ENCODE results near the gene RTRAF. TPM values are rescaled to one million over a fixed set of nuclear protein-coding genes. Genes with fewer than 3 reads are reported as not detected.

Gene RTRAF
- total RNA-seq, 1 experiment from 2014 or later: 189 TPM

DNA sequence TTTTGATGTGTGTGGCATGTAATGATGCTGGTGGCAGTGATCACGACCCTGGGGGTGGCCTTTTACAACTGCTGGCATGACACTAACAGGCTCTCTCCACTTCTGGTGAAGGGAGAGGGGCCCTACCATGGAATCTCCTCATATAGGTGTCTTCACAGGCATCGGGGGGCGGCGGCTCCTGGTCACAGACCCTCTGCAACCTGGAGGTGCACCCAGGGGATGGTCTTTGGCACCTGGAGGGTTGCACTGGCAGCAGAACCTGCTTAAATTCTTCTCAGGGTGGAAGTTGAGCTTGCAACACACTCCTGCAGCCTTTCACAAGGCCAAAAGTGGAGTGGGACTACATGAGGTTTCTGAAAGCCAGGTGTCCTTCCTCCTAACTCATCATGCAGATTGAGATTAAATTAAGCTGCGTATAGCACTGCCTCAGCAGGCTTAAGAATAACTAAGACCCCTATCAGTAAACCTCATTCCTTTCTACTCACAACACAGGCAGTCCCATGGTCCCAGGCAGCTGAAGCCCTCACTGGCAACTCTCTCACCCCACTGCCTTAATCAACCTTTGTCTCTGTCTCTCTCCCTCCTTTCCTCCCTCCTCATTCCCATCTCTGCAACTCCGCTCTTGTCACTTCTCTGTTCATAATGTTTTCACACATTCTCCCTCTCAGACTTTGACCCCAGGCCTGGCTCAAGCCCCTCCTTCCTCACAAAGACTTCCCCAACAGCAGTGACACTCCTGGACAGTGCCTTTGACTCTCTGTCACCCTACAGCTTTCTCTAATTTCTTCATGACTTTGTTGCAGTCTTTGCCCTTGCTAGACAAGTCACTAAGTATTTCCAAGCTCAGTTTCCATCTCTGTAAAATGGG lies 60.6 kb downstream of the RTRAF start:
- no peak for DNase-seq (ENCODE audit: low read depth)

DNA sequence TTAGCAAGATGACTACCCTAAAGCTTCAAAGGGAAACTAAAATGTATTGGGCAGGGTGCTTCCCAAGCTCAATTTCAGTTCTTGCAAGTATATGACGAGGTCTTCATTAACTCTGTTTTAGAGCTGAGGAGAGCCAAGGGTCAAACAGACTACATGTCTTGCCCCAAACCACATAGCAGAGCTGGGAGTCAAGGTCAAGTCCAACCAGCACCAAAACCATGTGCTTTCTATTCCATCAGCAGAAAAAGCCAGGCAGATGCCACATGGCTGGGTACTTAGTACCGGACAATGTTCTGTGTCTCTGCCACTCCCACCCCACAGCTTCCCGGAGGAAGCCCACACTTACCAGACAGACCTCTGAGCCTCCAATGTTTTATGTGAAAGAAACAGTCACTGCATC lies 61.9 kb downstream of the RTRAF start:
- peak; percentile 16 for DNase-seq (ENCODE audit: low read depth)

DNA sequence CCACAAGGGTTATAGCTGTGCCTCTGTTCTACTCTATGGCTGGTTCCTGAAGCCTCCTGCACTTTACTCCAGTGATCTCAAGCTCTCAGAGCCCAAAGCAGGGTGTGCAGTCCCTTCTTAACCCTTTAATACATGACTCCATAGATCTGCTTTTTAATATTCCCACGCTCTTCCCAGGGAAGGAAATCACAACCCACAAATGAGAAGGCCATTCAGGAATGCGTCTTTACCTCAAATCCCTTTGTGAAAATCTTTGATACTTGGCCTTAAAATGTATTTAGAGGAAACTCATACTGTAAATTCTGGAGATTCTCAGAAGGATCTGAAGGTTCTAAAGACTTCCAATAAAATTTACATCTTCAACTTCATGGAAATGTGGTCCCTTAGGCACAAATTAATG lies 62.5 kb downstream of the RTRAF start:
- DNase-seq (ENCODE audit: low read depth): peak; percentile 78

DNA sequence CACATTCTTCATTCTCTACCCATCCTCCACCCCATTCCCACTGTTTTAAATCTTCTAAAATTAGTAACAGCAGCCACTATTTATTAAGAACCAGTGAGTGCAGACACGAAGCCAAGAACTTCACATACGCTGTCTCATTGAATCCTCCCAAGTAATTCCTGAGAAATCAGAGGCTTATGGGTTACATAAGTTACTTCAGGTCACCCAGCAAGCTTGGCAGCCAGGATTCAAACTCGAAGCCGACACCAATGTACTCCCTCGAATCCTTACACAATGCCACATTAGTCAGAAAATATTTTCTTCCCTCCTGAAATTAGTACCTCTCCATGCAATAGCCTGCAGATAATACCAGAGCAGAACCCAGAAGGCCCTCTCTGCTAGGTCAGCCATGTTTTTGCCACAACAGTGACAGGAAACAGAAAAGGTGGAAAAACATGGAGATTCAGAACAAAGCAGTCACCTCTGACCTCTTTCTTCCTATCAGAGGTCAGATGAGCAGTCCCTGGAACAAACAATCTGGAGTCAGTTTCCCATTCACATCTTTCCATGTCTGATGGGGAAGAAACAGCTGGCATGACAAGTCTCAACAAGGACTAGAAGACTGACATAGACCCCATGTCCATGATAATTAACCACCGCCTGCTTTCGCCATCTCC lies 63.1 kb downstream of the RTRAF start:
- peak; percentile 64 for DNase-seq (ENCODE audit: low read depth)

DNA sequence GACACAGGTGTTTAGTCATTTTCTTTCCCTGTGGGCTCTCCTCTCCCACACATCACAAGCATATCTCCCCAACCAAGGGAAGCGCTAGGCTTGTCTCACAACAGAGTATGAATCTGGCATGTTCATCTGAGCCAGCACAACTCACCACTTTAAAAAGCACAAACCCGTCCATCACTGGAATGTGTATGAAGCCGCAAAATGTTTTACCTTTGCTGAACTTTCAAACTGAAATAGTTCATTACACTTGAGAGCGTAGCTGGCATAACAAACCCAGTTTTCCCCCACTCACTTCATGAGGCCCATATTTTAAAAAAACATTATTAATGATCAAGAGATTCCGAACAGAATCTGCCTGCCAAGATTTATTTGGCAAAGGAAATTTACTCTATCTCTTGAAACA lies 63.7 kb downstream of the RTRAF start:
- DNase-seq (ENCODE audit: low read depth): no peak

DNA sequence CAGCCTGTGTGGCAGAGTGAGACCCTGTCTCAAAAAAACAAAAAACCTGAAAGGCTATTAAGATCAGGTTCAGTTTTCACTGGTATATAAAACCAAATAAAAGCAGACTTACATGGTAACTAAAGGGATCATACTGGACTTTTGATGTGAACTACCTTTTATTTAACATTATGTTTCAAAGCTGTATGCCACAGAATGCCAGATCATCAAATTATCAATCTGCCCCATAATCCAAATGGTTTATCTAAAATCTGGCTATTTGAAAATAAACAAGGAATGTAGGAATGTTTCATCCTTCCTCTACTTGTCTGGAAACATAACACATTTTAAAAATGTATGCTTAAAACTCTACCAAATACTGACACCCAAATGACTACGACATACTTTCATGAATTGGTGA lies 65.3 kb downstream of the RTRAF start:
- no peak for DNase-seq (ENCODE audit: low read depth)

DNA sequence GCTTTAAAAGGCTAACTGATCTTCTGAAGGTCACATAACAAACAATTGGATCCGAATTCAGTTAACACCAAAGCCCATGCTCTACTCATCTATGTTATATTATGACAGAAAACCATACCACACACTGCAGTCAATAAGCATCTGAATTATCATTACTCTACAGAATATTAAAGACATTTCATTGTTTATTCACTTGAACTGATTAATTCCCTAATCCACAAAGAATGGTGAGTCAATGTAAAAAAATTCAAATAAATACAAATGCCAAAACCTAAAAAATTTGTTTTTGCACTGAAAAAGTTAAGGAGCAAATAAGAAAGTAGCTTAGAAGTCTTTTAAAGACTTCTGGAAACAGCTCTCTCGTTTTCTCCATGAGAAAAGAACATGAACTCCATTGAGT lies 65.8 kb downstream of the RTRAF start:
- no peak for DNase-seq (ENCODE audit: low read depth)

DNA sequence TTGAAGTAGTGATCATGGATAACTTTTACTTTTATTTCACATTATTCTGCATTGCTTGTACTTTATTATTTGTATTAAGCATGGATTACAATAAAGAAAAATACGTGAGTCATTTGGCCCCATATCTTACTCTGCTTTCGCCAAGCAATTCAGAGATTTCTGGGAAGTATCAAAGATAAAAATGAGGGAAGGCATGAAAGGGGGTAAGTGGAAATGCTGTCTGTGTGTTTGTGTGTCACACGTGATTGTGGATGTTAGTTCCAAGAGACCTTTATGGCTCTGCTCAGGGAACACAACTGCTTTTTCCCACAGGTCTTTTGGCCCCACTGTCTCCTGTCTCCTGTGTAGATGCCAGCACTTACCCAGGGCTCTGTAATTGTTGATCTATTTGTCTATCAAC lies 69.0 kb downstream of the RTRAF start:
- DNase-seq (ENCODE audit: low read depth): no peak

DNA sequence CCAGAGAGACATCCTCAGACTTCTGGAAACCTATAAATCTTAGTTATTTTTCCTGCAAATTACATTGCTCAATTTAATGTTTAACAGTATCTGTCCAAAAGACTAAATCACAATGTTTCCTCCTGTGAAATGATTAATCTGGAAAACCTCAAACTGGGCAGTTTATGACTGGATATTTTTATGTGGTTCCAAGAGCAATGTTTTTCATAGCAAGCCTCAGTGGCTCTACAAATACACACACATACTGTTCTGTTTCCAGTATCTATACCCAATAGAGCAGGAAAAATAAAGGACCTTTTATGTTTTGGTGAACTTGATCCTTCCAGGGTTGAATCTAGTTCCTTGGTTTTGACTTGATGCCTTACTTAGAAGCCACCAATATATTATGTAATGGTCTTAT lies 70.3 kb downstream of the RTRAF start:
- DNase-seq (ENCODE audit: low read depth): no peak

DNA sequence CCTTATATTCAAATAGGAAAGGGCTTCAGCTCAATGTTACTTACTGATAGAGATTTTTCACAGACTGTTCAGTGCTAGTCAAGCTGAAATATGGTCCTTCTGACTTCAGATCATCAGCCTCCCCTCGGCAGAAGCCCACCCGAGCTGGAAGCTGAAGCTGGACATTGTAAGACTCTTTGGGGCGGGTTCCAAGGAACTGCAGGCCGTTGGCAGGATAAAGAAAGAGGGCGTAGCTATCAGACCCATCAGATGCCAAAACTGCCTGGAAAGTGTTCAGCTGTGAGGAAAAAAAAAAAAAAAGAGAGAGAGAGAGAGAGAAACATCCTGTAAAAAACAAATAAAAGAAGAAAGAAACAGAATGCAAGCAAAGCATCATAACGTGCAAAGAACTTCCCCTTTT lies 70.7 kb downstream of the RTRAF start:
- no peak for DNase-seq (ENCODE audit: low read depth)

Other genes with a start within 250 kb of the RTRAF start
- gene GNG2, start 128.9 kb upstream of the RTRAF start, total RNA-seq (2014; rRNA removed; shearing (Covaris generic)): 13.9 and 14.7 TPM in 2 replicates
- gene NID2, start 79.5 kb downstream of the RTRAF start, total RNA-seq (2014; rRNA removed; shearing (Covaris generic)): 69.9 and 72.7 TPM in 2 replicates

Data from M059J (cell line).